SK-N-SH (cell line): ENCODE data around the gene KCTD11. TPM values are rescaled to one million over a fixed set of nuclear protein-coding genes. Genes with fewer than 3 reads are reported as not detected.

ENCODE experiments used
- CTCF ChIA-PET: fragments of 300-600, 350-600 bp; formaldehyde crosslinking; extraction: SDS; loops from one replicate; lab custom pipeline; 2021; lab: Yijun Ruan, JAX
- POLR2A ChIA-PET: fragments of 350-600 bp; sonication (Branson Sonifier 250); formaldehyde crosslinking; extraction: SDS; loops from one replicate; lab custom pipeline; 2020; ENCODE audit warnings: antibody characterized with exemption, inconsistent platforms; lab: Yijun Ruan, JAX
- DNase-seq: peaks from one replicate; pipeline ENCODE4 v3.0.0; 2012
- H2AFZ ChIP-seq: fragments of 200-600 bp; sonication (generic); 2 replicates; pipeline ENCODE4 v1.8.1; 2016; ENCODE audit warnings: antibody characterized with exemption, mild to moderate bottlenecking, low read depth
- H3F3A ChIP-seq: fragments of 200-600 bp; sonication (generic); replicated peaks from 2 replicates; pipeline ENCODE3; 2016; ENCODE audit warnings: antibody characterized with exemption, mild to moderate bottlenecking; ENCODE audit not compliant: insufficient read depth
- H3K27ac ChIP-seq, 2 experiments: fragments of 200-500 bp in 1 of 2; fragments of 200-600 bp in 1 of 2; sonication (Bioruptor generic) in 1 of 2; sonication (generic), shearing (Covaris generic) in 1 of 2; 2 replicates each; pipeline versions ENCODE4 v1.5.1 to v1.6.1; 2014 to 2016; ENCODE audit warnings: low read depth in 2 of 2, inconsistent platforms in 1 of 2, low read length in 1 of 2, mild to moderate bottlenecking in 1 of 2, mixed read lengths in 1 of 2
- H3K27me3 ChIP-seq: fragments of 200-600 bp; sonication (generic), shearing (Covaris generic); 2 replicates; pipeline ENCODE4 v1.6.1; 2016; ENCODE audit warnings: mixed run types; ENCODE audit not compliant: insufficient read depth
- H3K36me3 ChIP-seq, 2 experiments: fragments of 200-500 bp in 1 of 2; fragments of 200-600 bp in 1 of 2; sonication (Bioruptor generic) in 1 of 2; sonication (generic) in 1 of 2; replicated peaks in 1 of 2; 2 replicates each; pipeline versions ENCODE3 to v1.5.1; 2014 to 2016; ENCODE audit warnings: low read length in 1 of 2, mild to moderate bottlenecking in 1 of 2; ENCODE audit not compliant: insufficient read depth in 2 of 2, control insufficient read depth in 1 of 2
- H3K4me1 ChIP-seq, 2 experiments: fragments of 200-500 bp in 1 of 2; fragments of 200-600 bp in 1 of 2; sonication (Bioruptor generic) in 1 of 2; sonication (generic), shearing (Covaris generic) in 1 of 2; 2 replicates each; pipeline versions ENCODE4 v1.5.1 to v1.6.1; 2014 to 2016; ENCODE audit warnings: low read depth in 1 of 2, low read length in 1 of 2, mixed run types in 1 of 2; ENCODE audit not compliant: insufficient read depth in 2 of 2, control insufficient read depth in 1 of 2
- H3K4me2 ChIP-seq: fragments of 200-600 bp; sonication (generic), shearing (Covaris generic); 2 replicates; pipeline ENCODE4 v1.6.1; 2017; ENCODE audit warnings: mixed run types
- H3K4me3 ChIP-seq, 2 experiments: fragments of 200-500 bp in 1 of 2; fragments of 200-600 bp in 1 of 2; sonication (Bioruptor generic) in 1 of 2; sonication (generic), shearing (Covaris generic) in 1 of 2; 2 replicates each; pipeline versions ENCODE4 v1.5.1 to v1.8.1; 2014 to 2016; ENCODE audit warnings: low read depth in 2 of 2, inconsistent platforms in 1 of 2, low read length in 1 of 2, mild to moderate bottlenecking in 1 of 2, mixed read lengths in 1 of 2, moderate library complexity in 1 of 2
- H3K79me2 ChIP-seq: fragments of 200-600 bp; sonication (generic); 2 replicates; pipeline ENCODE4 v1.8.1; 2017; ENCODE audit warnings: mild to moderate bottlenecking; ENCODE audit not compliant: insufficient read depth
- H3K9ac ChIP-seq: fragments of 200-600 bp; sonication (generic); 2 replicates; pipeline ENCODE4 v1.6.1; 2017; ENCODE audit warnings: mixed run types
- H3K9me2 ChIP-seq: fragments of 200-600 bp; sonication (generic); 2 replicates; pipeline ENCODE4 v1.6.1; 2017; ENCODE audit warnings: mixed run types
- H3K9me3 ChIP-seq: fragments of 200-600 bp; sonication (generic); 2 replicates; pipeline ENCODE4 v1.6.1; 2017; ENCODE audit warnings: mixed run types, mild to moderate bottlenecking, moderate library complexity
- H4K20me1 ChIP-seq: fragments of 200-600 bp; sonication (generic); 2 replicates; pipeline ENCODE4 v1.6.1; 2017; ENCODE audit warnings: mild to moderate bottlenecking, mixed run types; ENCODE audit not compliant: insufficient read depth
- EP300 ChIP-seq, 2 experiments: IDR thresholded peaks; 2 replicates each; pipeline versions ENCODE4 v1.4.0 to v1.6.1; 2012; ENCODE audit warnings: borderline replicate concordance in 1 of 2, low read depth in 1 of 2, low read length in 1 of 2
- EZH2phosphoT487 ChIP-seq: fragments of 200-600 bp; sonication (generic); IDR thresholded peaks from 2 replicates; pipeline ENCODE4 v1.6.1; 2017; ENCODE audit warnings: low read depth, mixed run types, mild to moderate bottlenecking, antibody characterized with exemption, moderate library complexity, borderline replicate concordance
- FOXJ3 ChIP-seq: sonication (generic); formaldehyde crosslinking; IDR thresholded peaks from 2 replicates; pipeline ENCODE4 v1.5.1; 2020; ENCODE audit warnings: mild to moderate bottlenecking, missing genetic modification reagents
- FOXM1 ChIP-seq: IDR thresholded peaks from 2 replicates; pipeline ENCODE4 v1.4.0; 2012; ENCODE audit warnings: low read depth, mild to moderate bottlenecking
- GABPA ChIP-seq: IDR thresholded peaks from 2 replicates; pipeline ENCODE4 v1.4.0; 2012; ENCODE audit warnings: low read depth, mild to moderate bottlenecking
- GATA2 ChIP-seq: sonication (generic); formaldehyde crosslinking; IDR thresholded peaks from 2 replicates; pipeline ENCODE4 v1.5.0; 2020; ENCODE audit warnings: mild to moderate bottlenecking, missing genetic modification reagents
- JUND ChIP-seq: IDR thresholded peaks from 2 replicates; pipeline ENCODE4 v1.4.0; 2012
- MAX ChIP-seq: IDR thresholded peaks from 2 replicates; pipeline ENCODE4 v1.4.0; 2012; ENCODE audit warnings: low read depth
- NFIC ChIP-seq: IDR thresholded peaks from 2 replicates; pipeline ENCODE4 v1.4.0; 2012; ENCODE audit warnings: borderline replicate concordance
- NRF1 ChIP-seq: IDR thresholded peaks from 2 replicates; pipeline ENCODE4 v1.6.1; 2012; ENCODE audit warnings: low read depth, mild to moderate bottlenecking, low read length
- POLR2AphosphoS5 ChIP-seq: IDR thresholded peaks from 2 replicates; pipeline ENCODE4 v1.6.1; 2012; ENCODE audit warnings: low read depth, low read length
- RAD21 ChIP-seq: IDR thresholded peaks from 2 replicates; pipeline ENCODE4 v1.6.1; 2012; ENCODE audit warnings: mild to moderate bottlenecking, low read length
- RCOR1 ChIP-seq: fragments of 150-350 bp; IDR thresholded peaks from 2 replicates; pipeline ENCODE4 v1.6.1; 2017; ENCODE audit warnings: antibody characterized with exemption, low read length
- SMC3 ChIP-seq: IDR thresholded peaks from 2 replicates; pipeline ENCODE4 v1.6.1; 2012; ENCODE audit warnings: low read depth, low read length, improper control_type of control experiment
- TAF1 ChIP-seq: IDR thresholded peaks from 2 replicates; pipeline ENCODE4 v1.6.1; 2012; ENCODE audit warnings: low read depth, mild to moderate bottlenecking, low read length, moderate library complexity, borderline replicate concordance
- TEAD4 ChIP-seq: IDR thresholded peaks from 2 replicates; pipeline ENCODE4 v1.4.0; 2012; ENCODE audit warnings: mild to moderate bottlenecking, borderline replicate concordance; ENCODE audit not compliant: insufficient read depth
- USF1 ChIP-seq: IDR thresholded peaks from 2 replicates; pipeline ENCODE4 v1.4.0; 2012; ENCODE audit warnings: low read depth, borderline replicate concordance
- USF2 ChIP-seq: fragments of 150-350 bp; IDR thresholded peaks from 2 replicates; pipeline ENCODE4 v1.6.1; 2017; ENCODE audit warnings: antibody characterized with exemption, low read length, low read depth, borderline replicate concordance
- YY1 ChIP-seq: IDR thresholded peaks from 2 replicates; pipeline ENCODE4 v1.4.0; 2012; ENCODE audit warnings: low read depth, mild to moderate bottlenecking
- ZBTB33 ChIP-seq: IDR thresholded peaks from 2 replicates; pipeline ENCODE4 v1.4.0; 2012; ENCODE audit warnings: low read depth, borderline replicate concordance
- WGBS: methylation state at CpG from one replicate; pipeline ENCODE4 v1.1.6; 2017; ENCODE audit warnings: low lambda C conversion rate; 5-methylcytosine and 5-hydroxymethylcytosine counted together
- polyA plus RNA-seq, 3 experiments: library from polyadenylated mRNA; depleted of rRNA; stranded (reverse); fragments of >200 nt; gene quantifications; 2 replicates each; pipeline ENCODE4 v1.2.3, GENCODE V29; 2012

Gene KCTD11
- polyA plus RNA-seq, 1 of the 3 experiments (the other 2 are of a cell fraction): 9.5 TPM

- Histone ChIP-seq H3K9me2 (no peaks in the 10 kb centered on the region), H3K9ac (no peak overlapping the region), H3K4me2 (no peak overlapping the region), H3K79me2 (no peaks in the 10 kb centered on the region), H3K36me3 (no peaks in the 10 kb centered on the region), H3F3A (peaks cover 2% of the 10 kb centered on the region), H3K4me3 (no peak overlapping the region), H3K27me3 (no peaks in the 10 kb centered on the region), H2AFZ (no peak overlapping the region), H3K4me1 (no peaks in the 10 kb centered on the region; a peak in 1 of 4 replicates), H3K9me3 (no peaks in the 10 kb centered on the region), H4K20me1 (no peaks in the 10 kb centered on the region), H3K27ac (no peak overlapping the region)
- TF ChIP-seq ZBTB33 (no peak), GABPA (no peak), YY1 (no peak), GATA2 (CRISPR knock-in tag) (no peak), NFIC (no peak), EZH2phosphoT487 (no peak), USF1 (no peak), TEAD4 (no peak), JUND (no peak), FOXM1 (no peak), RCOR1 (no peak), TAF1 (no peak), NRF1 (no peak), MAX (no peak), POLR2AphosphoS5 (no peak), FOXJ3 (CRISPR knock-in tag) (no peak), USF2 (no peak), EP300 (IDR thresholded peaks at IDR 0.05; ENCODE audit: borderline replicate concordance in 1 of 2, low read depth in 1 of 2, low read length in 1 of 2) (no peak), RAD21 (no peak), SMC3 (no peak)
- POLR2A ChIA-PET: no interaction called here
- CTCF ChIA-PET: interaction anchor here (1.1 to 3.5 kb wide), 3 partner anchors 10 to 25 kb away, joined by 3 to 40 read pairs (median 4); partner anchors contain the start of genes TMEM95 and TNK1
- 70% methylated on average over 4 of the region's 4 CpGs for WGBS
- no peak for DNase-seq
Measured at GRCh38 chr17:7370853-7371252, 18.9 kb downstream of the KCTD11 start.
